GM11168 (cell line): ENCODE data around the gene KIF27.
"Not testable (repeated sequence)": the region's sequence is repeated elsewhere in the genome, so short reads cannot be mapped to it uniquely, and the experiment has no call there.

ENCODE experiments used
- in situ Hi-C: fragments of 300-500 bp; cut with MboI; formaldehyde crosslinking; loops from one replicate; pipeline ENCODE4 v1.12.0; 2022; ENCODE audit warnings: low sequenced_read_pairs; ENCODE audit not compliant: unreplicated experiment

Gene KIF27

DNA sequence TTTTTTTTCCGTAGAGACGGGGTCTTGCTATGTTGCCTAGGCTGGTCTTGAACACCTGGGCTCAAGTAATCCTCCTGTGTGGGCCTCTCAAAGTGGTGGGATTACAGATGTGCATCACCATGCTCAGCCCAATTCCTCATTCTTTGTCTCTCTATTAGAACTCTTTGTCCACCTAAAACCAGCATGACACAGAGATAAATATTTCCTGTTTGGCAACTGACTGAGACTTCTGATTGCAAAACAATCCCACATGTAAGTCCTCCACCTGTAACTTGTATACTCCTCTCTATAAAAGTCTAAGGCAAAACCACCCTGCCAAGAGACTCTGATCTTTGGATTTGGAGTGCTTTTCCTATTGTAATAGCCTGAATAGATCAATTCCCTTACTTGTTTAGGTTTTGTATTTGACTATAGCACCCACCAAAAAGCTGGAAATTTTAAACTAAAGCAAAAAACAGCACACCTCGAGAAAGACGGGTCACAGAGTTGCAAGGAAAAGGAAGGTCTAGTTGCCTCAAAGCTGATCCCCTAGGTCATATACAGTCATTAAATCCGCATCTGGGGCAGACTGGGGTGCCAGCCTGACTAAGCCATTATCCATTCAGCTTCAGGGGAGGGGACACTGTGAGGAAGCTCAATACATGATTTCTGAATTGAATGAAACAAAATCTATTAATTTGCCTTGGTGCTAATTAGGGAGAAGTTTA, 13.5 kb upstream of the KIF27 start:
- in situ Hi-C loops: loop anchor here (5.0 kb wide), 1 partner anchor 238 kb away; no protein-coding TSS in a partner anchor

DNA sequence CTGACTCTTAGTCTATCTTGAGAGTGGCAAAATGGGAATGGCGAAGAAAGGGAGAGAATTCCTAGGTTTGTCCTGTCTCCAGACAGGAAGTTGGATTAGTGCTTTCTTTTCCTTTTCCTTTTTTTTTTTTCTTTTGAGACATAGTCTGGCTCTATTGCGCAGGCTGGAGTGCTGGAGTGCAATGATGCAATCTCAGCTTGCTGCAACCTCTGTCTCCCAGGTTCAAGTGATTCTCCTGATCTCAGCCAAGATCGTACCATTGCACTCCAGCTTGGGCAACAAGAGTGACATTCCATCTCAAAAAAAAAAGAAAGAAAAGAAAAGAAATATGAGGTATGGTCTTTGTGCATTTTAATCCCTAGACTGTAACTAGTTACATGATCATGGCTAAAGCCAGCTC, 12.6 kb upstream of the KIF27 start:
- in situ Hi-C loops: no loop called here

DNA sequence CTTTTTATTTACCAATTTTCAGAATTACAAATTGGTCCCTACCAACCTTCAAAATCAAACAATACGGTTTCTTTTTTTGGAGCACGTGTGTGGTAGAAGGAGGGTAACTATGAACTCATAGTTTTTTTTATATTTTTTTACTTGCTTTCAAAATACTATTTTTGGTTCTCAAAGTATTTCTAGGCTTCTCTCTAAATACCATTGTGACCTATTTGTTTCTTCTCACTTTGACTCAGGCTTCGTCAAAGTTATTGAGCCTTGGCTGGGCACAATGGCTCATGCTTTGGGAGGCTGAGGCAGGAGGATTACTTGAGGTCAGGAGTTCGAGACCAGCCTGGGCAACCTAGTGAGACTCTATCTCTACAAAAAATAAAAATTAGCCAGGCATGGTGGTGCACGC, 11.6 kb upstream of the KIF27 start:
- in situ Hi-C loops: no loop called here

DNA sequence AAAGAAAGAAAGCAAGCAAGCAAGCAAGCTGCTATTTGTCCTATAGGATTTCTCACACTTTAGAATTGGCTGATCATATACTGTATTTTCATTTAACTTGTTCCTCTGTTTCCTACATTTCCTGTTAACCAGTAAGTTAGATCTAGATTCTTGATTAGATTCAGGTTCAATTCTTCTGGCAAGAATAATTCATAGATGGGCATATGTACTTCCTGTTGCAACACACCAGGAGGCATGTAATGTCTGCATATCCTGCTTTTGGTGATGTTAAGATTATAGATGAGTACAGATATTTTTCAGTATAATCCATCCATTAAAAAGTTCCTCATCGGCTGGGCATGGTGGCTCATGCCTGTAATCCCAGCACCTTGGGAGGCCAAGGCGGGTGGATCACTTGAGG, 10.8 kb upstream of the KIF27 start:
- in situ Hi-C loops: no loop called here

DNA sequence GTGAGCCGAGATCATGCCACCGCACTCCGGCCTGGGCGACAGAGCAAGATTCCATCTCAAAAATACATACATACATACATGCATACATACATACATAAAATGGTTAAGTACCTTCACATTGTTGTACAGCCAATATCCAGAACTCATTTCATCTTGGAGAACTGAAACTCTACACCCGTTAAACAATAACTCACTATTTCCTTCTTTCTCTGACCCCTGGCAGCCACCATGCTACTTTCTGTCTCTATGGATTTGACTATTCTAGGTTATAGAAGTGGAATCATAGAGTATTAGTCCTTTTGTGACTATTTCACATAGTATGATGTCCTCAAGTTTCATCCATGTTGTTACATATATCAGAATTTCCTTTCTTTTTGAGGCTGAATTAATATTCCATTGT, 9.6 kb upstream of the KIF27 start:
- in situ Hi-C loops: no loop called here

DNA sequence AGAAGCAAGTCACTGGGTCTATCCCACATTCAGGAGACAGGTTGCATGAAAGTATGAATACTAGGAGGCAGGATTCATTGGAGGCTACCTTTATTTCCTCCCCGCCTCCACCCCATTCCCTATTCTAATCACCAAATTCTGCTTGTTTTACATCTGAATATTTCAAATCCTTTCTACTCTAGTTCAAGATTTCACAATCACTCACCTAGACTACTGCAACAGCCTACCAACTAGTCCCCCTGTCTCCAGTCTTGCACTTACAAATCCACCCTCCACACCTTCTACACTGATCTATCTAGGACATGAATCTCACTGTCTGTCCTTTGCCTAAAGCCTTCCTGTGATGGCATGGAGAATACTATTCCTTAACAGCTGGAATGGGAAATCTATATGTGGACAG, 6.4 kb upstream of the KIF27 start:
- in situ Hi-C loops: no loop called here

DNA sequence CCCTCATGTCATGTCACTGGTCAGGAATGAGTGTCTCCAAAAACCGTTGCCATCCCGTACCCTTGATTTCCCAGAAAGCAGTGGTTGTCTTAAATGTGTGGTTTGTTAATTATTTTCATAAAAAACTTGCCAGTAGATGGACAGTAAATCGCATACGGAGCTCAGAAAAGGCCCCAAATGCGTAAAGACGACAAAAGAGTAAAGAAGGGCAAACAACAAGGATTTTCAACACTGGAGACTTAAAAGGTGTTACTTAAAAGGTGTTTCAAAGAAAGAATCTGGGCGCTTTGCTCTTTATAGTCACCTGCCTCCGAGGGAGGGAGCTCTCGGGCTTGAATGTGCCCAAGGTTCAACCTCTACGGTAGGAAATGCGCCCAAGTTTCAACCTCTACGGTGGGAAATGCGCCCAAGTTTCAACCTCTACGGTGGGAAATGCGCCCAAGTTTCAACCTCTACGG, 734 bp downstream of the KIF27 start:
- in situ Hi-C loops: no loop called here

DNA sequence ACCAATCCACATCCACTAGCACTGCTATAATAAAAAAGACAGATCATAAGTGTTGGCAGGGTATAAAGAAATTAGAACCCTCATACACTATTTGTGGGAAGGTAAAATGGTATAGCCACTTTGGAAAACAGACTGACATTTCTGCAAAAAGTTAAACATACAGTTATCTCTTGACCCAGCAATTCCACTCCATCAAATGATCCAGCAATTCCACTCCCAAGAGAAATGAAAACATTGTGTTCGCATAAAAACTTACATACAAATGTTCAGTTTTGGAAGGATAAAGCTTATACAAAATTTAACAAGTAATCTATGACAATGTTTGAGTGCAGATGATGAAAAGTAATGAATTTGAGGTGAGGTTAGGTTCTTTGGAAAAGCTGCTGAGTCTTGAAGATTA, 2.1 kb downstream of the KIF27 start:
- in situ Hi-C loops: loop anchor here (10.0 kb wide), 1 partner anchor 294 kb away; the partner anchor contains the start of gene IDNK

DNA sequence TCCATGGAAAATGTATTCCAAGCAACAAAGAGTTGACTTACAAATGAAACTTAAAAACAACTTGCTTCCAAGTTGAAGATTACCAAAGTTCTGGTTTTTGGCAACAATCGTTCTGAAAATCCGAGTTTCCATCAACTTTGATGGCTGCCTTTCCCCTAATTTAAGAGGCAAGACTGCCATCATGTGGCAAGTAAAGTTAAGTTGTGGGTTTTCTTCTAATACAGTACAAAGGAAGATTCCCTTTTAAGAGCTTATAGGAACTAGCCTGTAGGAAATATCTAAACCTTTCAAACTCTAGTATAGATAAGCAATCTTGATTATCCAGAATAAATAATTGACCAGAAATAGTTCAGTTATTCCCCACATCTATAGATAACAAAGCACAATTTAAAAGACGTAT, 9.0 kb downstream of the KIF27 start:
- in situ Hi-C loops: loop anchor here (10.0 kb wide), 1 partner anchor 287 kb away; the partner anchor contains the start of gene IDNK

DNA sequence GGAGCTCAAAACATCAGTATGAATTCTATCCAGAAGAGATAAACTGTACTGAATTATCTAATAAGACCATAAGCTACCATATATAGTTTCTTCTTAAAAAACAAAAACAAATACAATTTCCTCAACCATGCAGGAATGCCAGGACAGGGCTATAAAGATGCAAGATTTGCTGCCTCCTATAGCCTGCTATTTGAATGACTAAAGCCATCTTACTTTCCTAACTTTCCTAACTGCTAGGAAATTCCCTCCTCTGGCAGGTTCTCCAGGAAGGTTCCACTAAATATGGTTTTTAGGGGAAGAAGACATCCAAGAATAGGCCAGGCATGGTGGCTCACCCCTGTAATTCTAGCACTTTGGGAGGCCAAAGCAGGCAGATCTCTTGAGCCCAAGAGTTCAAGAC, 15.1 kb downstream of the KIF27 start:
- in situ Hi-C loops: no loop called here

DNA sequence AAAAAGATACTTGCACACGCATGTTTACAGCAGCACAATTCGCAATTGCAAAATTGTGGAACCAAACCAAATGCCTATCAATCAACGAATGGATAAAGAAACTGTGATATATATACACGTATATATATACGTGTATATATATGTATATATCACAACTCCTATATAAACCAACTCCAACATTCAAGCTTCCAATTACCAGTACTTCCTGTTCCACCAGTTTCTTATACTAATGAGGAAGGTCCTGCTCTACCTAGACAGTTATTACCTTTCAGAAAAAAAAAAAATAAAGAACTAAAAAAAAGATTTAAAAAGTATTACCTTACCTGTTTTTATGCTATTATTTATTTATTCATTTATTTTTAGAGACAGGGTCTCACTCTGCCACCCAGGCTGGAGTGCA, 20.6 kb downstream of the KIF27 start:
- in situ Hi-C loops: not testable (repeated sequence)

DNA sequence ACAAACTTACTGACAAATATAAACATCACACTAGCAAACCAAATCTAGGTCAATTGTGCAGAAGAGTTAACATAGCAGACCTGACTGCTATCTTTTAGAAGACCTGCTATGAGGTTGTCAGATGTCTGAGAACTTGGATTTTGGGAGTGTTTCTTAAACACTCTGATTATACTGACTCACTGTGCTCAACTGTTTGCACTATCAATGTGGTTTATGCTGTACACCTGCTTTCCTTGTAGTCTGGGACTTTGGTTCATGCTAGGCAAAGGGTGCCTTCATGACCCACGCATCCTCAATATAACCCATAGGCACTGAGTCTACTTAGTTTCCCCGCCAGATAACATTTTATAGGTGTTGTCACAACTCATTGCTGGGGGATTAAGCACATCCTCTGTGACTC, 26.9 kb downstream of the KIF27 start:
- in situ Hi-C loops: not testable (repeated sequence)

DNA sequence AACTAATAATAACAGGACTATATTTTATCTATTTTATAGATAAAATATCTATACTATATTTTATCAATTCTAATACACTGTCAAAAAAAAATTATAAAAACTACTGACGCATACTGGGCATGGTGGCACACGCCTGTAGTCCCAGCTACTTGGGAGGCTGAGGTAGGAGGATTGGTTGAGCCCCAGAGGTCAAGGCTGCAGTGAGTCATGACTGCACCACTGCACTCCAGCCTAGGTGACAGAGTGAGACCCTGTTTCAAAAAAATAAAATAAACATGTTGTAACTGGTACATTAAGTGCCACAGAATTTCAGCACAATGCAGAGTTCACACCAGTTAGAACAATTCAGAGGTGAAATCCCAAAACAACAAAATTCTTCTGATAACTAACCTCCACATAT, 34.7 kb downstream of the KIF27 start:
- in situ Hi-C loops: loop anchor here (5.0 kb wide), 1 partner anchor 1956 kb away; no protein-coding TSS in a partner anchor

DNA sequence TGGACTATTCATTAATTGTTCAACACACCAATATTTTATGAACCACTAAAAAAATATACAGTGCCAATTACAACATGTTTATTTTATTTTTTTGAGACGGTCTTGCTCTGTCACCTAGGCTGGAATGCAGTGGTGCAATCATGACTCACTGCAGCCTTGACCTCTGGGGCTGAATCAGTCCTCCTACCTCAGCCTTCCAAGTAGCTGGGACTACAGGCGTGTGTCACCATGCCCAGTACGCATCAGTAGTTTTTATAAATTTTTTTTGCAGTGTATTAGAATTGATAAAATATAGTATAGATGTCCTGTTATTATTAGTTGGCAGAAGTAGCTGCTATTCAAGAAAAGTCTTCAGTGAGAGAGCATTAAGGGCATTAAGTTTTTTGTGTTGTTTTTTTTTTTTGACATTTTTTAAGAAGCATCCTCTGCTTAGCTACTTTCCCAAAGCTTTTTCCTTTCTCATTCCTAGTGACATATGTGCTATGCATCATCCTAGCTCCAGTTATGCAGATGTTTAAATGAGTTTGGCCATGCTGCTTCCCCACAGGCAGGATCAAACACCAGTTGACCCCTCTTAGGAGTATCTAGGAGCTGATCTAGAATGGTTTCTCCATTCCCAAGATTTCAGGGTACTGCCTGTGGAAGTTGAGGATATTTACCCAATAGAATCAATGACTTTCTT, 35.5 kb downstream of the KIF27 start:
- in situ Hi-C loops: loop anchor here (5.0 kb wide), 1 partner anchor 1957 kb away; no protein-coding TSS in a partner anchor

DNA sequence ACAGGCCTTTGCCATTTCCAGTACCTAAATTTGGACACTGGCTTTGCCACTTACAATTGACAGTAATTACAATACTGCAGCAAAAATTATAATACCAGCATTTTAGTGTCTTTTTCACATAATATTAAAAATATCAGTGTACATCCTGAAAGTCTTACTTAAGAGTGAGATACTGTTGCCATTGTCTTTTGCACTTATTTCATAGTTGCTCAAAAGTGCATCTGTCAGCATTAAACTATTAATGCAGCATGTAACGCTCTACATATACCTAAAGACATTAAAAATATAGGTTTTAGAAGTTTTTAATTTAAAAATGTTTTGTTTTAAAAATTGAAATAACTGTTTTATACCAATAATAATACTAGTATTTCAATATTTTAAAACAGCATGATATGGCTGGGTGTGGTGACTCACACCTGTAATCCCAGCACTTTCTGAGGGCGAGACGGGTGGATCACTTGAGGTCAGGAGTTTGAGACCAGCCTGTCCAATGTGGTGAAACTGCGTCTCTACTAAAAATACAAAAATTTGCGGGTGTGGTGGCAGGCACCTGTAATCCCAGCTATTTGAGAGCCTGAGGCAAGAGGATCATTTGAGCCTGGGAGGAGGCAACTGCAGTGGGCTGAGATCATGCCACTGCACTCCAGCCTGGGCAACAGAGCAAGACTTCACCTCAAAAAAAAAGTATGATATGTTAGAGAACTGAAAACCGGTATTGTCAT, 39.4 kb downstream of the KIF27 start:
- in situ Hi-C loops: not testable (repeated sequence)

DNA sequence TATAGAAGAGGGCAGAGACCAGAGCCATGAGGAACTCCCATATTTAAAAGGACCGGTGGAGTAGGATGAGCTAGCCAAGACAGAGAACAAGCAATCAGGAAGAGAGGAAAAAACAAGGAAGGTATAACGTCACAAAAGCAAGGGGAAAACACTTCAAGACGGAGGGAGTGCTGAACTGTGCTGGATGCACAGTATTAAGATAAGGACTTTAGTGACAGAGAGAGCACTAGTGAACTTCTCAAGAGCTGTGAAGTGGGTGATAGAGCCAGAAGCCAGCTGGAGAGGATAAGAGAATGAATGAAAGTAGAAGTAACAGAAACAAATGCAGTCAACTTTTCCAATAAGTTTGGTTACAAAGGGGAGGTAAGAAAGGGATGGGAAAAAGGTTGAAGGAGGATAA, 45.7 kb downstream of the KIF27 start:
- in situ Hi-C loops: not testable (repeated sequence)

DNA sequence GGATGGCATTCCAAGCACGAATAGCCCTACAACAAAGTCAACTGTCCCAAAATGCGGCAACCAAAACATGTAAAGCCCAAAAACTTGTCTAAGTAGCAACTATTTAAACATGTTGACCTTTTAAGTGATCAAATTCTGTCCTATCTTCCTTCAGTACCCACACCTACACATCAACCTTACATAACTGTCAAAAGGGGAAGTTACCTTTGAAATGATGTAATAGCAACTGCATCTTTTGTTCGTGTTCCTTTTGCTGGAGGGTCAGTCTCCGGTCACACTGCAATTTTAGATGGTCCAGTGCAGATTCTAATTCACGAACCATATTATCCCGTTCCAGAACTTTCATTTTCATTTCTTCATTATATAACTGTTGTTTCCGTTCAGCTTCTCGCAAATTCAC, 71.3 kb downstream of the KIF27 start:
- in situ Hi-C loops: not testable (repeated sequence)

DNA sequence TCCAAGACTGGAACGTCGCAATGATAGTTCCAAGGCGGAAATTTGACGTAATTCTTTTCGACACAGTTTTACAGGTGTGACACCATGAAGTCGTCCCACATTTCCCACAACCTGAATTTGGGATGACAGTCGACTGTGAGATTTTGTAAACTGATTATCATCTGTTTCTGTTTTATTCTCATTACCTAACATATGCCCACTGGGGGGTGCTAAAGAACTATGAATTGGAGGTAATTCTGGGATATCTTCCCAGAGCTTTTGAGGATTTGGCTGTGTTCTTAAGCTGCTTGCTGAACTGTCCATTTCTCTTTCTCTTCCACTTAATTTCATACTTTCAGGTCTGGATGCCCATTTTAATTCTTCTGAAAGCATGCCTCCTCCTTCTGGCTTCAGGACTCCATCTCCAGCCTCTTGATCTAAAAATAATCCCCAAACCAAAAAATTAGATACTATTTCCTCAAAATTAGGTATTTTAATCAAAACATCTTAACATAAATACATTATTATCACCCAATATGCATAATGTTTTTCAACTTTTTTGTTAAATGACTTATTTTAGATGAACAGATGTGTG, 84.1 kb downstream of the KIF27 start:
- in situ Hi-C loops: loop anchor here (5.0 kb wide), 1 partner anchor 1950 kb away; no protein-coding TSS in a partner anchor

DNA sequence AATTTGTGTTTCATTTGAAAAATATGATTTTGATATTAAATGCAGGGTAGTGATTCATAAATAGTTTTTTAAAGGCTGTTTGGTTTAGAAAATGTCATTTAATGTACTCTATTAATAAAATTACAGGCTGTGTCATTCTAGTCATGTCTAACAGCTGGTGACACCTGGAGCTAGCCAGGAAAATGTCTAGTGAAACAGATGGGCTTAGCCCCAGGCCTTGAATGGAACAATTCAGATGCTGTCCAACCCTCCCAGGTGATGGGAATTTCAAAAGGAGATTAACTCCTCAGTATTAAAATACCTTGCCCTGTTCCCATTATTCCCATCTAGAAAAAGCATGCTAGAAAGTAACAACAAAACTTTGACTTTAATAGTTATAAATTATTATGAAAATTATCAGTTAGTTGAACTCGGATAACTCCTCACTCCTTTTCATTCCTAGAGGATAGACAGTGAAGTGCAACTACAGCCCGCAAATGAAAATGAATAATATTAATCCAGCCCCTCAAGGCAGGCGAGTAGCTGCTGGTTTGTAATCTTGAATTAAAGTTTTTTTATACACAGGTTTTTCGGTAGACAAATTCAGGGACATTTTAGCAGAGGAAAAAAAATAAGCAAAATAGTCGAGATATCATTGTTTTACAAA, 90.7 kb downstream of the KIF27 start:
- in situ Hi-C loops: not testable (repeated sequence)

DNA sequence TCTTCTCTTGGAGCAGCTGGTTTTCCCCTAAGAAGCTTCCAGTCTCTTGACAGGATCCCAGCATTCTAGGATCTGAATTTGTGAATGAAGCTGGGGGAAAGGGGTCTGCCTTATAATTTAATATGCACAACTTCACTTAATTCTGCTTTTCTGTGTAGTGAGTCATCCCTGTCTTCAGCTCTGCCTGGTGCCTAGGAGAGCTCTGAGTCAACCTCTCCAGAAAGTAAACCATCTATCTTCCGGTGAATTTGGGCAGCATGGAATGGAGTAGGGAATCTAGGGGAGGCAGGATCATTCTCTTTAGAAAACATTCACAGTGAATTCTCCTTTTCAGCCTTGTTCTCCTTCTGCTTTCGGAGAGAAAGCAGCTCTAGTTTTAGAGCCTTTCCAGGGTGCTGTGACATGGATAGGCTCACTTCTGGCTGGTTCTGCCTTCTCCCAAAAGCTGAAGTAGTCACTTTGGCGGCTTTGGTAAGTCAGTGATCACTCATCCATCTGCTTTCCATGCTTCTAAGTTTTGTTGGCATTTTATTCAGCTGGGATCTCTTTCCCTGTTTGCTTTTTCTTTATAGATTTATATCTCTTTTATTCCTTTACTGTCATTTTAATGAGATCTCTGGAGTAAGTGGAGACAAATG, 96.1 kb downstream of the KIF27 start:
- in situ Hi-C loops: not testable (repeated sequence)
